SU-DHL-6 (cell line): ENCODE measurements around the gene KCNN3.

Experiments
- H2AFZ ChIP-seq: fragments of 200-600 bp; sonication (generic); 2 replicates; pipeline ENCODE4 v1.6.1; 2014; ENCODE audit warnings: low read depth, mild to moderate bottlenecking, moderate library complexity, mixed read lengths, antibody characterized with exemption, low read length; ENCODE audit not compliant: severe bottlenecking
- H3F3A ChIP-seq: fragments of 200-600 bp; shearing (Covaris generic); 2 replicates; pipeline ENCODE4 v1.6.0; 2016; ENCODE audit warnings: antibody characterized with exemption, mild to moderate bottlenecking; ENCODE audit not compliant: insufficient read depth
- H3K27ac ChIP-seq: fragments of 200-600 bp; sonication (generic); 2 replicates; pipeline ENCODE4 v1.5.1; 2016; ENCODE audit warnings: low read depth, mild to moderate bottlenecking, low read length, moderate library complexity, mixed read lengths
- H3K27me3 ChIP-seq: fragments of 200-600 bp; sonication (generic), shearing (Covaris generic); 2 replicates; pipeline ENCODE4 v1.6.0; 2014; ENCODE audit warnings: mild to moderate bottlenecking, low read length
- H3K36me3 ChIP-seq: fragments of 200-600 bp; sonication (generic); 2 replicates; pipeline ENCODE4 v1.6.1; 2014; ENCODE audit warnings: mild to moderate bottlenecking, low read length, mixed read lengths
- H3K4me2 ChIP-seq: fragments of 300-600, 200-600 bp; shearing (Covaris generic), sonication (generic); 2 replicates; pipeline ENCODE4 v1.6.0; 2014; ENCODE audit warnings: low read length, low read depth, mild to moderate bottlenecking; ENCODE audit not compliant: poor library complexity, severe bottlenecking
- H3K4me3 ChIP-seq: fragments of 200-600 bp; sonication (generic); 2 replicates; pipeline ENCODE4 v1.5.1; 2014; ENCODE audit warnings: antibody characterized with exemption, low read length, mild to moderate bottlenecking, mixed read lengths; ENCODE audit not compliant: insufficient read depth, poor library complexity, severe bottlenecking
- H3K79me2 ChIP-seq: fragments of 200-600 bp; sonication (generic); 2 replicates; pipeline ENCODE4 v1.6.1; 2014; ENCODE audit warnings: mild to moderate bottlenecking, low read length, moderate library complexity; ENCODE audit not compliant: insufficient read depth
- H3K9ac ChIP-seq: fragments of 200-600 bp; sonication (generic); 2 replicates; pipeline ENCODE4 v1.7.0; 2014; ENCODE audit warnings: mild to moderate bottlenecking, low read length
- H3K9me2 ChIP-seq: fragments of 200-600 bp; sonication (generic); replicated peaks from 2 replicates; pipeline ENCODE4 v1.6.1; 2014; ENCODE audit warnings: low read length; ENCODE audit not compliant: insufficient read depth
- H3K9me3 ChIP-seq: fragments of 200-600 bp; sonication (generic); 2 replicates; pipeline ENCODE4 v1.6.1; 2014; ENCODE audit warnings: low read length, mixed read lengths; ENCODE audit not compliant: insufficient read depth
- H4K20me1 ChIP-seq: fragments of 200-600 bp; sonication (generic); 2 replicates; pipeline ENCODE4 v1.6.1; 2014; ENCODE audit warnings: low read depth, mild to moderate bottlenecking, antibody characterized with exemption, low read length, moderate library complexity, mixed read lengths
- EZH2phosphoT487 ChIP-seq: fragments of 200-600 bp; sonication (generic), shearing (Covaris generic); conservative IDR thresholded peaks from 2 replicates; pipeline ENCODE4 v1.6.1; 2018; ENCODE audit warnings: mild to moderate bottlenecking, antibody characterized with exemption, low read length, moderate library complexity, mixed read lengths
- TF ChIP-seq, protein P1 (sequence below): fragments of 200-600 bp; sonication (generic); IDR thresholded peaks from one replicate; pipeline ENCODE4 v1.5.1; 2017; ENCODE audit warnings: antibody characterized with exemption, mild to moderate bottlenecking, low read length, moderate library complexity; ENCODE audit not compliant: insufficient read depth, poor library complexity, severe bottlenecking

Gene KCNN3

DNA sequence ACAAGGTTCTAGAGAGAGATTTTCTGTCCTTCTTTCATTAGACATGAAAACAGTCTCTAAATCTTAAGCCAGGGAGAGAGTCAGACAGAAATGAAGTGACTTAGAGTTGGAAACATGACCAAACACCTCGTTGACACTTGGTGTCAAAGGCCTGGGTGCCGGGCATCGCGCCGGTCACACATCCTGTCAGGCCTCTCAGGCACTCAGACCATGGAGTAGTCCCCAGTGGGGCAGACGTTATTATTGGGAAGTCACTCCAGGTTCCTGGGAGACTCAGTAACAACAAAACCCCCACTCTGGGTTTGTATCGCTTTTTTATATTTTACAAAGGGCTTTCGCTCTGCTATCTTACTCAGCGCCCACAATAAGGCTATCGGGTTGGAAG lies 25.8 kb downstream of the KCNN3 start:
- Histone ChIP-seq H3F3A (no peaks in the 10 kb centered on the region), H3K9me3 (no peaks in the 10 kb centered on the region), H3K9ac (no peak overlapping the region), H3K4me2 (no peak overlapping the region), H3K27me3 (no peaks in the 10 kb centered on the region), H3K27ac (no peak overlapping the region), H4K20me1 (no peaks in the 10 kb centered on the region), H3K9me2 (no peaks in the 10 kb centered on the region), H2AFZ (no peak overlapping the region), H3K79me2 (no peaks in the 10 kb centered on the region), H3K4me3 (no peak overlapping the region), H3K36me3 (no peaks in the 10 kb centered on the region)
- no peak for TF ChIP-seq EZH2phosphoT487
- TF ChIP-seq, protein P1, sequence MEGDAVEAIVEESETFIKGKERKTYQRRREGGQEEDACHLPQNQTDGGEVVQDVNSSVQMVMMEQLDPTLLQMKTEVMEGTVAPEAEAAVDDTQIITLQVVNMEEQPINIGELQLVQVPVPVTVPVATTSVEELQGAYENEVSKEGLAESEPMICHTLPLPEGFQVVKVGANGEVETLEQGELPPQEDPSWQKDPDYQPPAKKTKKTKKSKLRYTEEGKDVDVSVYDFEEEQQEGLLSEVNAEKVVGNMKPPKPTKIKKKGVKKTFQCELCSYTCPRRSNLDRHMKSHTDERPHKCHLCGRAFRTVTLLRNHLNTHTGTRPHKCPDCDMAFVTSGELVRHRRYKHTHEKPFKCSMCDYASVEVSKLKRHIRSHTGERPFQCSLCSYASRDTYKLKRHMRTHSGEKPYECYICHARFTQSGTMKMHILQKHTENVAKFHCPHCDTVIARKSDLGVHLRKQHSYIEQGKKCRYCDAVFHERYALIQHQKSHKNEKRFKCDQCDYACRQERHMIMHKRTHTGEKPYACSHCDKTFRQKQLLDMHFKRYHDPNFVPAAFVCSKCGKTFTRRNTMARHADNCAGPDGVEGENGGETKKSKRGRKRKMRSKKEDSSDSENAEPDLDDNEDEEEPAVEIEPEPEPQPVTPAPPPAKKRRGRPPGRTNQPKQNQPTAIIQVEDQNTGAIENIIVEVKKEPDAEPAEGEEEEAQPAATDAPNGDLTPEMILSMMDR = no peak

DNA sequence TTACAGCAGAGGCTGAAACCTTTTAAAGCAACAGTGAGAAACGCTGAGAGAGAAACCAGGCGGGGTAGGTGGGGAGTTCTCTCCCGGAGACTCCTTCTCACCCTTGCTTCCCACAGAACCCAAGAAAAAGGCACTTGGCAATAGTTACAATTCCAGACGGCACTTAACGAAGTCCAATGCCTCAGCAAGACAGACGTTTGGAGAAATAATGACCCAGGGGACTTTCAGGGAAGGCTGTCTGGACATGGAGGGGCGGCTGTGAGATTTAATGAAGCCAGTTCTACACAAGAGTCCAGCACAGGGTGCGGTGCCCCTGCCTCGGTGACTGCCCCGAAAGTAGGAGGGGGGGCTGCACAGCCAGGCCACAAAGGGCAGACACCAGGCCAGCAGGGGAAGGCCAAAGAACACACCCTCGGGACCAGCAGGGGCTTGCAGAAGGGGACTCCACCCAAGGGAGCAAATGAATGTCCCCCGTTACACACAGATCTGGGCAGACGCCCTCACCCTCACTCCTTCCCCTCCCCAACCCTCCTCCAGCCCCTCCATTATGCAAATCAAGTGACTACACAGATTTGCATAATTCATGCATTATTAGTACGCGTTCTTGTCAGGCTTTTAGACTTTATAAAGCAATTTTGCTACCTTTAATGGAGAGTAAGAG lies 26.3 kb downstream of the KCNN3 start:
- Histone ChIP-seq H2AFZ (no peak overlapping the region), H3K4me3 (no peak overlapping the region), H3K4me2 (no peak overlapping the region), H3K27me3 (no peaks in the 10 kb centered on the region), H3K79me2 (no peaks in the 10 kb centered on the region), H3K27ac (no peak overlapping the region), H3K9ac (no peak overlapping the region), H3K36me3 (no peaks in the 10 kb centered on the region), H3K9me3 (no peaks in the 10 kb centered on the region), H3K9me2 (no peaks in the 10 kb centered on the region), H3F3A (no peaks in the 10 kb centered on the region), H4K20me1 (no peaks in the 10 kb centered on the region)
- TF ChIP-seq, protein P1 = no peak
- TF ChIP-seq EZH2phosphoT487 = no peak

DNA sequence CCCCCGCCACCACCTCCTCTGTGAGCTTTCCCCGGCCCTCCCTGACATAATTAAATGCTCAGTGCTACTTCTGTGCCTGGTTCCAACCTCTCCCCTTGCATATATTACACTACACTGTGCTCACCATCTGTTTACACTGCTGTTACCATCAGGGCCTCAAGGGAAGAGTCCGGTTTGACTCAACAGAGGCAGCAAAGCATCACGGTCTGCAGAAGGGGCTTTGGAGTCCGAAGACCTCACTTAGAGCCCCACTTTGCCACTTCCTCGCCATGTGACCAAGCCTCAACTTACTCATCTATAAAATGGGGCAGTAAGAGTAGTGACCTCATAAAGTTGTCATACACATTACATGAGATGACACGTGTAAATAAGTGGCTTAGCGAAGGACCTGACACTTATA lies 27.4 kb downstream of the KCNN3 start:
- TF ChIP-seq, protein P1 = no peak
- TF ChIP-seq EZH2phosphoT487 = no peak
- no peaks in the 10 kb centered on the region for H3K36me3 ChIP-seq
- no peak overlapping the region for H2AFZ ChIP-seq
- H3K4me2 ChIP-seq = no peak overlapping the region
- peaks cover 3% of the 10 kb centered on the region; the same call in 1 of the 2 replicates for H3F3A ChIP-seq
- no peaks in the 10 kb centered on the region for H3K9me2 ChIP-seq
- H3K27ac ChIP-seq = no peak overlapping the region
- H3K27me3 ChIP-seq = no peaks in the 10 kb centered on the region
- no peak overlapping the region for H3K4me3 ChIP-seq
- no peaks in the 10 kb centered on the region for H3K79me2 ChIP-seq
- H3K9ac ChIP-seq = no peak overlapping the region
- no peaks in the 10 kb centered on the region for H4K20me1 ChIP-seq
- H3K9me3 ChIP-seq = no peaks in the 10 kb centered on the region

DNA sequence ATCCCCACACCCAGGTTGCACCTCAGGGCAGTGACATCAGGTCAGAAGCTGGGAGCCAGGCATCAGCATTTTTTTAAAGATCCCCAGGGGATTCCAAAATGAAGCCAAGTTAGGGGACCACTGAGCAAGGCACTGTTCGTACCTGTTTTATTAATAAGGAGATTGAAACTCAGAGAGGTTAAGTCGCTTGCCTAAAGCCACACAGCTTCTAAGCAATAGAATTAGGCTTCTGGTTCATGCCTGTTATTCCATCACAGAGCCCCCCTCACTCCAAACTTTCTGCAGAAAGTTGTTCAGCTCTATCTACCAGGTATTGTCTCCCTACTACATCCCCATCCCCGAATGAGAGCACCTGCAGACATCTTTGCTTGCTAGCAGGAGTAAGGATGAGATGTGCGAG lies 28.7 kb downstream of the KCNN3 start:
- Histone ChIP-seq H3K4me3 (no peak overlapping the region), H2AFZ (no peak overlapping the region), H4K20me1 (no peaks in the 10 kb centered on the region), H3K27me3 (no peaks in the 10 kb centered on the region), H3K9ac (no peak overlapping the region), H3K36me3 (no peaks in the 10 kb centered on the region), H3K27ac (no peak overlapping the region), H3K9me3 (no peaks in the 10 kb centered on the region), H3K79me2 (no peaks in the 10 kb centered on the region), H3K9me2 (no peaks in the 10 kb centered on the region), H3F3A (peaks cover 5% of the 10 kb centered on the region; the same call in 1 of the 2 replicates), H3K4me2 (no peak overlapping the region)
- no peak for TF ChIP-seq EZH2phosphoT487
- TF ChIP-seq, protein P1 = no peak
